ENCODE measurements around the gene LIN28A.
"Not testable (repeated sequence)": the region's sequence is repeated elsewhere in the genome, so short reads cannot be mapped to it uniquely, and the experiment has no call there.

LIN28A gene, protein sequence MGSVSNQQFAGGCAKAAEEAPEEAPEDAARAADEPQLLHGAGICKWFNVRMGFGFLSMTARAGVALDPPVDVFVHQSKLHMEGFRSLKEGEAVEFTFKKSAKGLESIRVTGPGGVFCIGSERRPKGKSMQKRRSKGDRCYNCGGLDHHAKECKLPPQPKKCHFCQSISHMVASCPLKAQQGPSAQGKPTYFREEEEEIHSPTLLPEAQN

DNA sequence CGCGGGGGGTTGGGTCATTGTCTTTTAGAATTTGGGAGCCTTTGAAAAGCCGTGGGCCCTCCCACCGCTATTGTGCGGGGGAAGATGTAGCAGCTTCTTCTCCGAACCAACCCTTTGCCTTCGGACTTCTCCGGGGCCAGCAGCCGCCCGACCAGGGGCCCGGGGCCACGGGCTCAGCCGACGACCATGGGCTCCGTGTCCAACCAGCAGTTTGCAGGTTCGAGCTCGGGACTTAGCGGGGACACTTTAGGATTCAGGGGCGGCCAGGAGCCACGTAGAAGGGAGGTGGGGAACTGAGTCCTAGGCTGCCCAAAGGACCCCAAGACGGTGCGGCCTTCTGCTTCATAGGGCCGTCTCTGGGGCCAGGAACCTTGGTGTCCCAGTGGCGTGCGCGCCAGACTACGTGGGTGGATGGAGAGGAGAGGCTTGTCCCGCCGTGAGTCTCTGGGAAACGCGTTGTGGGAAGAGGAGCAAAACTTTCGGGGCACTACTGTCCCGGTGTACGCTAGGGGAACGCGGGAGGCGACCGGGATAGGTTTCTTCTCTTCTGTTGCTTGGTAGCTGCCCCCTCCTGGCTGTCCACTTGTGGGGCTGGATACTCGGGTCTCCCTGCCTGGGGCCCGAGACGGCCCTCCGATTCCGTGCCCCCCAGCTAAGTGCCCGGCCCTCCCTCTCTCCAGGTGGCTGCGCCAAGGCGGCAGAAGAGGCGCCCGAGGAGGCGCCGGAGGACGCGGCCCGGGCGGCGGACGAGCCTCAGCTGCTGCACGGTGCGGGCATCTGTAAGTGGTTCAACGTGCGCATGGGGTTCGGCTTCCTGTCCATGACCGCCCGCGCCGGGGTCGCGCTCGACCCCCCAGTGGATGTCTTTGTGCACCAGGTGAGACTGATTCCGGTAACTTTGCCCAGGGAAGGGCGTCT is at the start of gene LIN28A:
TSS of gene LIN28A (plus strand) at position 112 of the 918 bp plus-strand sequence. CDS start at position 187, 75 bp downstream.
- no peak for DNase-seq (ENCODE audit: low read depth in 3 of 3)

- no peak for DNase-seq (ENCODE audit: low read depth in 3 of 3)
These were observed 49.0 kb upstream of the LIN28A start for GRCh38 chr1:26361605-26362122.

GRCh38 chr1:26362331-26362730 is 48.3 kb upstream of the LIN28A start:
- DNase-seq (ENCODE audit: low read depth in 3 of 3), result no peak

DNA sequence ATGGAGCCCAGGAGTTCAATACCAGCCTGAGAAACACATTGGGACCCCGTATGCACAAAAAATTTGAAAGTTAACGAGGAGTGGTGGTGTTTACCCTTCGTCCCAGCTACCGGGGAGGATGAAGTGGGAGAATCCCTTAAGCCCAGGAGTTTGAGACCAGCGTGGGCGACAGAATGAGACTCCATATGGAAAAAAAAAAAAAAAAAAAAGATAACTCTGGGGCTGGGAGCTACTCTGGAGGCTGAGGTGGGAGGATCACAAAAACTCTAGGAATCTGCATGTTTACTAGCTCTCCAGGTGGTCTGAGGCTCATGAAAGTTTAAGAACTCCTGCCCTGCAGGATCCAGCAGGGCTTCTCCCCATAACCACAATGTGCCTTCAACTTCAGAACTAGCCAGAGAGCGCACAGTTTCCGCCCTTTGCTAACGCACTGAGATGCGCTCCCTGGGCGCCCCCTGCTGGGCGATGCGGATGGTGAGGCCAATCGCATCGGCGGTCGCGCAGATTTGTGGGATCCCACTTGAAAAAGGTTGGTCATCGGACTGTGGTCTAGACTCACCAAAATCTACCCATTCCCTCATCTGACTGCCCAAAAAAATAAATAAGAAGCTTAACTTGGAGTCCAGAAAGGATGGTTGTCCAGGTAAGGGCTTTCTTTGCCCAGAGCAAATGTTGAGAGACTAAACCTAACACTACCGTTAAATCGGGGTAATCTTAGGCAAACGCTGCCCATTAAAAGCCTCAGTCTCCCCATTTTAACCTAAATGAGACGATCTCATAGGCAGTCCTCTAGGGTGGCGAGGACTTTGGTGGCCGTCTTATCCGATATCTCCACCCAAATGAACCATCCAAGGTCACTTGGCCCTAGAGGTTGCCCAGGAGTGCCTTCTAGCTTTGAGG is 46.8 kb upstream of the LIN28A start:
- DNase-seq (ENCODE audit: low read depth in 3 of 3), result peak; percentile 69 to 79 (median 74)

GRCh38 chr1:26364956-26365355 is 45.7 kb upstream of the LIN28A start:
- no peak for DNase-seq (ENCODE audit: low read depth in 3 of 3)

DNA sequence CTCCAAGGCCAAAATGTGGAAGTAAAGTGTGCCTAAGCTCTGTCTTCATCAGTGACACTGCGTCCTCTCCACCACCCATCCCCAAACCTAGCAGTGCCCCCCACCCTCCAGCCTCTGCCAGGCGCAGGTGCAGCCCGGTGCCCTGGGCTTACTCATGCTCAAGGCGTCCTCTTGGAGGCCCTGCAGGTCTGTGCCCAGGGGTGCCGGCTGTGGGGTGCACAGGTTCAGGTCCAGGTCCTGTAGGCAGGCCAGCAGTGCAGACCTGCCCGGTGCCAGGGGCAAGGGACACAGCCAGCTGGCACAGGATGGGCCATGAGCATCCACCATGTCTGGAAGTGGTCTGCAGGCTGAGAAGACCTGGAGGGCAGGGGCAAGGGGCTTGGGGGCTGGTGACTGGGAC is 43.2 kb upstream of the LIN28A start:
- DNase-seq (ENCODE audit: low read depth in 3 of 3), result no peak

GRCh38 chr1:26368006-26368405 is 42.6 kb upstream of the LIN28A start:
- no peak for DNase-seq (ENCODE audit: low read depth in 3 of 3)

DNA sequence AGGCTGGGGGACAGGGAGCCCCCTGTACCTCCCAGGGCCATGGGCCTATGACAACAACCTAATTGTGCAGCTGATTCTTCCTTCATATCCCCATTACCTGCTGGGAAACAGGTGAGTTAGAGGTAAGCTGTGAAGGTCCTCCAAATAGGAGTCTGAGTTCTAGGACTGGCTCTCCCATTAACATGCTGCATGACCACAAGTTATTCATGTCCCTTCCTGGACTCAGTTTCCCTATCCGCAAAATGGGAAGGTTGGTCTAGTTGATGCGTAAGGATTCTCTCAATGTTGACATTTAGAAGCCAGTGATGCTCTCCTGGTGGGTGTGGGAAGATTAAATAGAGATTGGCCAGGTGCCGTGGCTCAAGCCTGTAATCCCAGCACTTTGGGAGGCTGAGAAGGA is 42.1 kb upstream of the LIN28A start:
- DNase-seq (ENCODE audit: low read depth in 3 of 3), result no peak

GRCh38 chr1:26370591-26371382 is 39.8 kb upstream of the LIN28A start:
- no peak for DNase-seq (ENCODE audit: low read depth in 3 of 3)

GRCh38 chr1:26372039-26372438 is 38.6 kb upstream of the LIN28A start:
- DNase-seq (ENCODE audit: low read depth in 3 of 3), result no peak

DNA sequence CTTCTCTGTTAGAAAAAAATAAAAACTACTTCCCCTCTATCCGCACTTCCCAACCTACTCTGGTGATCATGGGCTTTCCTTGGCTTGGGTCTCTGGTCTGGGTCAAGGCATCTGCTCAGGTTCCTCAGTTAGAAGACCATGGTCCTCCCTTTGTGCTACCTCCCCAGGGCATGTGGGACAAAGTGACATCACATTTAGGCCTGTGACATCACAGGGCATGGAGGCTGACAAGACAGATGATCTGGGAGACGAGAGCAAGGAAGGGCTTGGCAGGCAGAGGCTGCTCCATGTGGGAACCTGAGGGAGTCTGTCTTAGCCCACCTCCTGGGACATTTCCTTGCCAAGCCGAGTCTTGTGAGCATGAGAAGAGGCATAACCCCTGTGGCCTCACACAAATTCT is 38.0 kb upstream of the LIN28A start, which contains the start of gene ZNF683:
TSS of gene ZNF683 (minus strand) at position 140 of the 400 bp plus-strand sequence. CDS start 4,179 bp downstream, outside the sequence.
- DNase-seq (ENCODE audit: low read depth in 3 of 3), result not testable (repeated sequence)

- DNase-seq (ENCODE audit: low read depth in 3 of 3), result no peak
These were observed 37.3 kb upstream of the LIN28A start for GRCh38 chr1:26373281-26373680.

GRCh38 chr1:26373789-26374188 is 36.8 kb upstream of the LIN28A start:
- no peak for DNase-seq (ENCODE audit: low read depth in 3 of 3)

DNA sequence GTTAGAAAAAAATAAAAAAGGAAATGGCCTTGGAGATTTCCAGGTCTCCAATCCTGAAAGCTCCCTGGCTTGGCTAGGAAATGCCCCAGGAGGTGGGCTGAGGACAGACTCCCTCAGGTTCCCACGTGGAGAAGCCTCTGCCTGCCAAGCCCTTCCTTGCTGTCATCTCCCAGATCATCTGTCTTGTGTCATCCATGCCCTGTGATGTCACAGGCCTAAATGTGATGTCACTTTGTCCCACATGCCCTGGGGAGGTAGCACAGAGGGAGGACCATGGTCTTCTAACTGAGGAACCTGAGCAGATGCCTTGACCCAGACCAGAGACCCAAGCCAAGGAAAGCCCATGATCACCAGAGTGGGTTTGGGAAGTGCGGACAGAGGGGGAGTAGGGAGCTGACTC is 36.3 kb upstream of the LIN28A start:
- DNase-seq (ENCODE audit: low read depth in 3 of 3), result not testable (repeated sequence)

DNA sequence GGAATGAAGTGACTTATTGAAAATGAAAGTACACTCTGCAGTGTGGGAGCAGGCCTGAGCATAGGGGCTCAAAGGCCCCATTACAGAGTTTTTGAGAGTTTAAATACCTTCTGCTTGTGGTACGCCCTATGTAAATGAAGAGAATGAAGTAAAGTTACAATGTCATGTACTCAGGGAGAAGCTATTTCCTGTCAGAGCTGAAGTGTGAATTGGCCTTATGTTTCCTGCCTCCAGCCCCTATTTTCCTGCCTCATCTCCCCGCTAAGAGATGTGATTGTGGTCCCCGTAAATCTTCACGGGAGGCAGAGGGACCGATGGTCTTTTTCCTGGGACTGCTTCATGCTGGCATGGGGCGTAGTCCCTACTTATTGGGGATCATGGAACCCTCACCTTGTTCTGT is 35.5 kb upstream of the LIN28A start:
- no peak for DNase-seq (ENCODE audit: low read depth in 3 of 3)

DNA sequence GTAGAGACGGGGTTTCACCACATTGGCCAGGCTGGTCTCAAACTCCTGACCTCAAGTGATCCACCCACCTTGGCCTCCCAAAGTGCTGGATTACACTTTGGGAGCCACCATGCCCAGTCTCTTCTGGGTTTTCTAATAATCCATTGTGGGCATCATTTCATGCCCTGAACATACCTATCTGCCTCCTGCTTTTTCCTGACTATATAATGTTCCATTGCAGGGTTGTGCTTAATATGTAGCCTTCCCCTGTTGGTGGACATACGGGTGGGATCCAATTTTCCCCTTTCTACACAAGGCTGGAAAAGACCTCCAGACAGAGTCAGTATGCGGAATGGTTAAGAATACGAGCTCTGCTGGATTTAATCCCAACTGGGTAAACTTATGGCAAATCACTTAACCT is 34.6 kb upstream of the LIN28A start:
- no peak for DNase-seq (ENCODE audit: low read depth in 3 of 3)

GRCh38 chr1:26378088-26378878 is 32.3 kb upstream of the LIN28A start:
- DNase-seq (ENCODE audit: low read depth in 3 of 3), result peak; percentile 27 to 64 (median 63)

GRCh38 chr1:26378879-26379251 is 31.8 kb upstream of the LIN28A start:
- no peak for DNase-seq (ENCODE audit: low read depth in 3 of 3)

GRCh38 chr1:26384076-26384475 is 26.5 kb upstream of the LIN28A start:
- DNase-seq (ENCODE audit: low read depth in 3 of 3), result no peak

GRCh38 chr1:26385063-26385462 is 25.6 kb upstream of the LIN28A start:
- not testable (repeated sequence) for DNase-seq (ENCODE audit: low read depth in 3 of 3)

Measured in stimulated activated CD4-positive, alpha-beta T cell treated with anti-CD3 and anti-CD28 coated beads, TNF-alpha, amount 100 ng/mL, for 4 hours (primary cell).